Nucleus accumbens (tissue), 56 donors: ENCODE measurements around the gene TBCD.

Source experiments
- DNase-seq, 56 donors: peaks; one replicate each; lab custom pipeline; 2025; lab: John Stamatoyannopoulos, UW

The TBCD gene

GRCh38 chr17:82891911-82892310 is 140.0 kb downstream of the TBCD start:
- DNase-seq = no peak

GRCh38 chr17:82892899-82893565 is 141.2 kb downstream of the TBCD start:
- DNase-seq = peak in 1 of 56 donors; percentile 15

- DNase-seq = no peak
These were observed 141.9 kb downstream of the TBCD start for GRCh38 chr17:82893779-82894178.

GRCh38 chr17:82894389-82894788 is 142.5 kb downstream of the TBCD start:
- no peak for DNase-seq

GRCh38 chr17:82895087-82895486 is 143.2 kb downstream of the TBCD start:
- no peak for DNase-seq

- DNase-seq = no peak
These were observed 144.5 kb downstream of the TBCD start for GRCh38 chr17:82896071-82897000.

GRCh38 chr17:82897514-82898249 is 145.8 kb downstream of the TBCD start:
- no peak for DNase-seq

GRCh38 chr17:82898976-82899514 is 147.2 kb downstream of the TBCD start:
- DNase-seq = no peak

GRCh38 chr17:82899941-82900340 is 148.1 kb downstream of the TBCD start:
- DNase-seq = no peak

- DNase-seq = no peak
These were observed 148.9 kb downstream of the TBCD start for GRCh38 chr17:82900741-82901140.

GRCh38 chr17:82901356-82901755 is 149.5 kb downstream of the TBCD start:
- no peak for DNase-seq

- no peak for DNase-seq
These were observed 150.0 kb downstream of the TBCD start for GRCh38 chr17:82901856-82902255.

GRCh38 chr17:82902972-82903874 is 151.4 kb downstream of the TBCD start:
- no peak for DNase-seq

- DNase-seq = no peak
These were observed 153.3 kb downstream of the TBCD start for GRCh38 chr17:82905130-82905529.

GRCh38 chr17:82907797-82908542 is 156.1 kb downstream of the TBCD start:
- DNase-seq = no peak

- DNase-seq = no peak
These were observed 156.8 kb downstream of the TBCD start for GRCh38 chr17:82908543-82909160.

- peak in 2 of 56 donors; percentile 23 to 25 for DNase-seq
These were observed 157.5 kb downstream of the TBCD start for GRCh38 chr17:82909322-82909904.

GRCh38 chr17:82910041-82910481 is 158.2 kb downstream of the TBCD start:
- no peak for DNase-seq
